ENCODE data around the gene CCT5. TPM values are rescaled to one million over a fixed set of nuclear protein-coding genes. Genes with fewer than 3 reads are reported as not detected.

CCT5 gene
- total RNA-seq, 1 donor from 2014 or later, result 146 TPM

- no peak for DNase-seq (ENCODE audit: low spot score)
Observed at GRCh38 chr5:10276691-10277090, 26.6 kb downstream of the CCT5 start.

- no peak for DNase-seq (ENCODE audit: low spot score)
Observed at GRCh38 chr5:10277773-10278630, 27.9 kb downstream of the CCT5 start.

GRCh38 chr5:10278658-10279279 is 28.7 kb downstream of the CCT5 start:
- DNase-seq (ENCODE audit: low spot score), result no peak

GRCh38 chr5:10279328-10279727 is 29.2 kb downstream of the CCT5 start:
- DNase-seq (ENCODE audit: low spot score), result no peak

GRCh38 chr5:10279925-10280720 is 30.0 kb downstream of the CCT5 start:
- no peak for DNase-seq (ENCODE audit: low spot score)

GRCh38 chr5:10283927-10284635 is 34.0 kb downstream of the CCT5 start:
- peak; percentile 79 for DNase-seq (ENCODE audit: low spot score)

GRCh38 chr5:10285362-10285761 is 35.3 kb downstream of the CCT5 start:
- DNase-seq (ENCODE audit: low spot score), result peak; percentile 26

- no peak for DNase-seq (ENCODE audit: low spot score)
Observed at GRCh38 chr5:10286162-10286861, 36.2 kb downstream of the CCT5 start.

- no peak for DNase-seq (ENCODE audit: low spot score)
Observed at GRCh38 chr5:10286862-10287227, 36.8 kb downstream of the CCT5 start.

- no peak for DNase-seq (ENCODE audit: low spot score)
Observed at GRCh38 chr5:10288592-10289219, 38.6 kb downstream of the CCT5 start.

GRCh38 chr5:10289353-10289752 is 39.3 kb downstream of the CCT5 start:
- DNase-seq (ENCODE audit: low spot score), result no peak

- DNase-seq (ENCODE audit: low spot score), result no peak
Observed at GRCh38 chr5:10289991-10290390, 39.9 kb downstream of the CCT5 start.

GRCh38 chr5:10290438-10290837 is 40.4 kb downstream of the CCT5 start:
- no peak for DNase-seq (ENCODE audit: low spot score)

- DNase-seq (ENCODE audit: low spot score), result no peak
Observed at GRCh38 chr5:10291692-10292339, 41.7 kb downstream of the CCT5 start.

GRCh38 chr5:10293907-10294662 is 44.0 kb downstream of the CCT5 start:
- no peak for DNase-seq (ENCODE audit: low spot score)

GRCh38 chr5:10295619-10296326 is 45.7 kb downstream of the CCT5 start:
- DNase-seq (ENCODE audit: low spot score), result no peak

GRCh38 chr5:10297646-10298204 is 47.6 kb downstream of the CCT5 start:
- DNase-seq (ENCODE audit: low spot score), result no peak

GRCh38 chr5:10300246-10300645 is 50.2 kb downstream of the CCT5 start:
- DNase-seq (ENCODE audit: low spot score), result no peak

Measured in umbilical cord (tissue), 2 donors.